ENCODE data around the gene PEX1.
"Not testable (repeated sequence)": the region's sequence is repeated elsewhere in the genome, so short reads cannot be mapped to it uniquely, and the experiment has no call there.

Gene PEX1

GRCh38 chr7:92506363-92506762 lies 22.0 kb downstream of the PEX1 start:
- no peak for DNase-seq (ENCODE audit: low read depth in 2 of 2, low spot score in 1 of 2)

- no peak for DNase-seq (ENCODE audit: low read depth in 2 of 2, low spot score in 1 of 2)
Measured at GRCh38 chr7:92504563-92504962, 23.8 kb downstream of the PEX1 start.

- DNase-seq (ENCODE audit: low read depth in 2 of 2, low spot score in 1 of 2) = no peak
Measured at GRCh38 chr7:92503767-92504166, 24.6 kb downstream of the PEX1 start.

- DNase-seq (ENCODE audit: low read depth in 2 of 2, low spot score in 1 of 2) = no peak
Measured at GRCh38 chr7:92498557-92498956, 29.8 kb downstream of the PEX1 start.

GRCh38 chr7:92496876-92497275 lies 31.4 kb downstream of the PEX1 start:
- no peak for DNase-seq (ENCODE audit: low read depth in 2 of 2, low spot score in 1 of 2)

GRCh38 chr7:92489634-92490033 lies 38.7 kb downstream of the PEX1 start:
- no peak for DNase-seq (ENCODE audit: low read depth in 2 of 2, low spot score in 1 of 2)

GRCh38 chr7:92487804-92488203 lies 40.5 kb downstream of the PEX1 start:
- no peak for DNase-seq (ENCODE audit: low read depth in 2 of 2, low spot score in 1 of 2)

- no peak for DNase-seq (ENCODE audit: low read depth in 2 of 2, low spot score in 1 of 2)
Measured at GRCh38 chr7:92485974-92486373, 42.3 kb downstream of the PEX1 start.

GRCh38 chr7:92485267-92485892 lies 42.9 kb downstream of the PEX1 start:
- DNase-seq (ENCODE audit: low read depth in 2 of 2, low spot score in 1 of 2) = no peak

- DNase-seq (ENCODE audit: low read depth in 2 of 2, low spot score in 1 of 2) = not testable (repeated sequence)
Measured at GRCh38 chr7:92484226-92484625, 44.1 kb downstream of the PEX1 start.

GRCh38 chr7:92483624-92484023 lies 44.7 kb downstream of the PEX1 start:
- not testable (repeated sequence) for DNase-seq (ENCODE audit: low read depth in 2 of 2, low spot score in 1 of 2)

- not testable (repeated sequence) for DNase-seq (ENCODE audit: low read depth in 2 of 2, low spot score in 1 of 2)
Measured at GRCh38 chr7:92479146-92479545, 49.2 kb downstream of the PEX1 start.

- DNase-seq (ENCODE audit: low read depth in 2 of 2, low spot score in 1 of 2) = no peak
Measured at GRCh38 chr7:92478711-92479110, 49.6 kb downstream of the PEX1 start.

- DNase-seq (ENCODE audit: low read depth in 2 of 2, low spot score in 1 of 2) = no peak
Measured at GRCh38 chr7:92478095-92478494, 50.2 kb downstream of the PEX1 start.

GRCh38 chr7:92477681-92478080 lies 50.6 kb downstream of the PEX1 start, which contains the start of gene ERVW-1:
Gene ERVW-1 (minus strand): TSS chr7:92477946. CDS start chr7:92470381, 7,565 bp downstream.
- not testable (repeated sequence) for DNase-seq (ENCODE audit: low read depth in 2 of 2, low spot score in 1 of 2)

- DNase-seq (ENCODE audit: low read depth in 2 of 2, low spot score in 1 of 2) = not testable (repeated sequence)
Measured at GRCh38 chr7:92475851-92476590, 52.3 kb downstream of the PEX1 start.

GRCh38 chr7:92475261-92475770 lies 53.0 kb downstream of the PEX1 start:
- not testable (repeated sequence) for DNase-seq (ENCODE audit: low read depth in 2 of 2, low spot score in 1 of 2)

GRCh38 chr7:92473989-92474388 lies 54.3 kb downstream of the PEX1 start:
- DNase-seq (ENCODE audit: low read depth in 2 of 2, low spot score in 1 of 2) = not testable (repeated sequence)

GRCh38 chr7:92468589-92468988 lies 59.7 kb downstream of the PEX1 start:
- not testable (repeated sequence) for DNase-seq (ENCODE audit: low read depth in 2 of 2, low spot score in 1 of 2)

GRCh38 chr7:92466682-92467081 lies 61.6 kb downstream of the PEX1 start:
- no peak for DNase-seq (ENCODE audit: low read depth in 2 of 2, low spot score in 1 of 2)

- no peak for DNase-seq (ENCODE audit: low read depth in 2 of 2, low spot score in 1 of 2)
Measured at GRCh38 chr7:92464515-92464914, 63.8 kb downstream of the PEX1 start.

- no peak for DNase-seq (ENCODE audit: low read depth in 2 of 2, low spot score in 1 of 2)
Measured at GRCh38 chr7:92462560-92462959, 65.8 kb downstream of the PEX1 start.
